PFSK-1 (cell line): ENCODE results near the gene HHIPL1.

Source experiments
- FOXP2 ChIP-seq: optimal IDR thresholded peaks from 2 replicates; pipeline ENCODE3; 2011; ENCODE audit warnings: borderline replicate concordance, control low read depth, inconsistent platforms; ENCODE audit not compliant: insufficient read depth; ENCODE audit errors: extremely low read length, extremely low read depth
- POLR2AphosphoS5 ChIP-seq: IDR thresholded peaks from 2 replicates; pipeline ENCODE4 v1.6.1; 2012; ENCODE audit warnings: low read depth, mild to moderate bottlenecking, control low read depth, low read length, moderate library complexity
- SIN3A ChIP-seq: IDR thresholded peaks from 2 replicates; pipeline ENCODE4 v1.6.1; 2012; ENCODE audit warnings: mild to moderate bottlenecking, low read length, moderate library complexity, borderline replicate concordance; ENCODE audit not compliant: insufficient read depth
- TAF1 ChIP-seq: IDR thresholded peaks from 2 replicates; pipeline ENCODE4 v1.6.1; 2012; ENCODE audit warnings: low read length, control low read depth, borderline replicate concordance; ENCODE audit not compliant: insufficient read depth
- TF ChIP-seq, protein P1 (sequence below), 2 experiments: IDR thresholded peaks; 2 replicates each; pipeline versions ENCODE4 v1.6.1 to v1.8.0; 2011 to 2012; ENCODE audit warnings: low read depth in 2 of 2, low read length in 2 of 2, control low read depth in 1 of 2, inconsistent platforms in 1 of 2, mild to moderate bottlenecking in 1 of 2, moderate library complexity in 1 of 2; ENCODE audit not compliant: insufficient read depth in 1 of 2

The HHIPL1 gene

DNA sequence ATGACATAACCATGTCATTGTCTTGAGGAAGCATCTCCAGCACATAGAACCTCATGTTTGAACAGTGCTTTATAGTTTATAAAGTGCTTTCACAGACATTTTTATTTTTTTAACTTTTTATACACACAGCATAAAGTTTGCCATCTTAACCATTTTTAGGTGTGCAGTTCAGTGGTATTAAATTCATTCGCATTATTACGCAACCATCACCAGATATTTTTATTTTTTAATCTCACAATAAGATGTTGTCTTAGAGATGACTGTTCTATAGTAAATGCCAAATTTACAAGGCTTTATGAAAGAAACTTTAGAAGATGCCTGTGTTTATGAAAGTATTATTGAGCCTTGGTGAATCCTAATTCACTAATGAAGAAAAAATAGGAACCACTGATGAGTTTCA lies 59.1 kb downstream of the HHIPL1 start:
- TF ChIP-seq, protein P1, sequence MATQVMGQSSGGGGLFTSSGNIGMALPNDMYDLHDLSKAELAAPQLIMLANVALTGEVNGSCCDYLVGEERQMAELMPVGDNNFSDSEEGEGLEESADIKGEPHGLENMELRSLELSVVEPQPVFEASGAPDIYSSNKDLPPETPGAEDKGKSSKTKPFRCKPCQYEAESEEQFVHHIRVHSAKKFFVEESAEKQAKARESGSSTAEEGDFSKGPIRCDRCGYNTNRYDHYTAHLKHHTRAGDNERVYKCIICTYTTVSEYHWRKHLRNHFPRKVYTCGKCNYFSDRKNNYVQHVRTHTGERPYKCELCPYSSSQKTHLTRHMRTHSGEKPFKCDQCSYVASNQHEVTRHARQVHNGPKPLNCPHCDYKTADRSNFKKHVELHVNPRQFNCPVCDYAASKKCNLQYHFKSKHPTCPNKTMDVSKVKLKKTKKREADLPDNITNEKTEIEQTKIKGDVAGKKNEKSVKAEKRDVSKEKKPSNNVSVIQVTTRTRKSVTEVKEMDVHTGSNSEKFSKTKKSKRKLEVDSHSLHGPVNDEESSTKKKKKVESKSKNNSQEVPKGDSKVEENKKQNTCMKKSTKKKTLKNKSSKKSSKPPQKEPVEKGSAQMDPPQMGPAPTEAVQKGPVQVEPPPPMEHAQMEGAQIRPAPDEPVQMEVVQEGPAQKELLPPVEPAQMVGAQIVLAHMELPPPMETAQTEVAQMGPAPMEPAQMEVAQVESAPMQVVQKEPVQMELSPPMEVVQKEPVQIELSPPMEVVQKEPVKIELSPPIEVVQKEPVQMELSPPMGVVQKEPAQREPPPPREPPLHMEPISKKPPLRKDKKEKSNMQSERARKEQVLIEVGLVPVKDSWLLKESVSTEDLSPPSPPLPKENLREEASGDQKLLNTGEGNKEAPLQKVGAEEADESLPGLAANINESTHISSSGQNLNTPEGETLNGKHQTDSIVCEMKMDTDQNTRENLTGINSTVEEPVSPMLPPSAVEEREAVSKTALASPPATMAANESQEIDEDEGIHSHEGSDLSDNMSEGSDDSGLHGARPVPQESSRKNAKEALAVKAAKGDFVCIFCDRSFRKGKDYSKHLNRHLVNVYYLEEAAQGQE (IDR thresholded peaks at IDR 0.05; ENCODE audit: insufficient read depth in 1 of 2, low read depth in 2 of 2, low read length in 2 of 2) = no peak
- TF ChIP-seq POLR2AphosphoS5 = no peak
- no peak for TF ChIP-seq SIN3A
- no peak for TF ChIP-seq FOXP2
- no peak for TF ChIP-seq TAF1

DNA sequence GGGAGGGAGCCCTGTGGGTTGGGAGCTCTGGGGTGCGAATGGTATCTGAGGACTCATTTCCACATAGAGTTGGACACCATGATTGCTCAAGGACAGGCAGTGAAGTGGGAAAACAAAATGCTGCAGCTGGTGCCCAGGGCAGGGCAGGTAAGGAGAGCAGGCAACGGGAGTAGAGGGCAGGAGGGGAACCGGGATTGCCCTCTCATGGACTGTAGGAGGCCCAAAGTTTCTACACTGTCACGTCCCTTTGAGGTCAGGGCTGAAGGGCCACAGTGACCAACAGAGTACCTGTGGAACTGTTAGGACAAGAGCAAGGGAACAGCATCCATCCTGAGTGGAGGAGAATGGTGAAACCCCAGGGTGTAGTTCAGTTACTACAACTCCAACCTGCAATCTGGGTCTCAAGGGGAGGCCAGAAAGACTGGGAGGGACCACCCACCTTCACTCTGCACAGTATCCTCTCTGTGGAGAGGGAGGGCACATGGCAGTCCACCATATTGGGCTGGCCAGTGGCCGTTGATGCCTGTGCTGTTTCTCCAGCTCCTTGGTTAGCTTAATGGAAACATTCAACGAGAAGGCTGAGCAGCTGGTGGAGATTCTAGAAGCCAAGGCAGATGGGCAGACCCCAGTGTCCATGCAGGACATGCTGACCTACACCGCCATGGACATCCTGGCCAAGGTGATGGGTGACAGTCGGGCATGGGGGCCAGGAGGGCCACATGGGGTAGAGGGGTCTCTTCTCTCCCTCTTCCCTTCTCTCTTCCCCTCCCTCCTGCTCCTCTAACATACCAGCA lies 61.4 kb downstream of the HHIPL1 start:
- TF ChIP-seq TAF1 (no peak), POLR2AphosphoS5 (no peak), SIN3A (no peak)

DNA sequence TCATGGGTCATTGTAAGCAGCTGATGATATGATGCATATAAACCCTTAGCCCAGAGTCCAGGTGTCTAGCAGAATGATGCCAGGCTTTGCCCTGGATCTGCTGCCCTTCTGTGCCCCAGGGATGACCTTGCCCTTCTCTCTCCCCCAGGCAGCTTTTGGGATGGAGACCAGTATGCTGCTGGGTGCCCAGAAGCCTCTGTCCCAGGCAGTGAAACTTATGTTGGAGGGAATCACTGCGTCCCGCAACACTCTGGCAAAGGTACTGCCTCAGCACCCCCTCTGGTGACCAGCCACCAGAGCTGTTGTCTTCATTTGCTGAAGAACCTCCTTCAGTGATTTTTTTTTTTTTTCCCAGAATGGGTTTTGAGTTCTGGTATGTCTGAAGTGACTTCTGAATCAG lies 62.5 kb downstream of the HHIPL1 start:
- TF ChIP-seq, protein P1 (IDR thresholded peaks at IDR 0.05; ENCODE audit: insufficient read depth in 1 of 2, low read depth in 2 of 2, low read length in 2 of 2) = no peak
- TF ChIP-seq FOXP2 = no peak
- no peak for TF ChIP-seq SIN3A
- no peak for TF ChIP-seq POLR2AphosphoS5
- TF ChIP-seq TAF1 = no peak

DNA sequence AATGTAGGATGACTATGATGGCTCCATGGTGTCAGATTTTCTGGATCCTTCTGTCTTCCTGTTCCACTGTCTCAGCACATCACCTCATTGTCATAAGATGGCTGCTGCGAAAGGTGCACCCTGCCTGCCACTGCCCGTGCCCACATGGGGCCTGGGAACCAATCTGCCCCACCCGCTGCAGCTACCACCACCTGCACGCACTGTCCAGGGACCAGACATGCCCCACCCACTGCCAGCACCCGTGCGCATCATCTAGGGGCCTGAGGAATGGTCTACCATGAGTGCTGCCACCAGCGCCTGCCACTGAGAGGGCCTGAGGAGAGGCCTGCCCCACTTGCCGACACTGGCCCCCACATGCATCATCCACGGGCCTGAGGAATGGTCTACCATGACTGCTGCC lies 63.0 kb downstream of the HHIPL1 start:
- TF ChIP-seq, protein P1 (IDR thresholded peaks at IDR 0.05; ENCODE audit: insufficient read depth in 1 of 2, low read depth in 2 of 2, low read length in 2 of 2) = no peak
- no peak for TF ChIP-seq TAF1
- TF ChIP-seq FOXP2 = no peak
- TF ChIP-seq POLR2AphosphoS5 = no peak
- no peak for TF ChIP-seq SIN3A

DNA sequence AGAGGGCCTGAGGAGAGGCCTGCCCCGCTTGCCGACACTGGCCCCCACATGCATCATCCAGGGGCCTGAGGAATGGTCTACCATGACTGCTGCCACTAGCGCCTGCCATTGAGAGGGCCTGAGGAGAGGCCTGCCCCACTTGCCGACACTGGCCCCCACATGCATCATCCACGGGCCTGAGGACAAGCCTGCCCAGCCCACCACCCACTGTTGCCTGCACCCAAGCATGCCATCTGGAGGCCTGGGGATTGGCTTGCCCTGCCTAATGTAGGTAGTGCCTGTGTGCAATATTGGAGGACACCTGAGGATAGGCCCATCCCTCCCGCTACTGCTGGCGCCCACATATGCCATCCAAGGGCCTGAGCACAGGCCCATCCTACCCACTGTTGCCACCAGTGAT lies 63.5 kb downstream of the HHIPL1 start:
- TF ChIP-seq TAF1 (no peak), FOXP2 (no peak), SIN3A (no peak), POLR2AphosphoS5 (no peak)
- TF ChIP-seq, protein P1 (IDR thresholded peaks at IDR 0.05; ENCODE audit: insufficient read depth in 1 of 2, low read depth in 2 of 2, low read length in 2 of 2) = no peak
